ENCODE results near the gene PHF8.

PHF8 gene

GRCh38 chrX:54044126-54044876 is at the start of gene PHF8:
PHF8 (minus strand) TSS chrX:54044473; CDS start chrX:54042728, 1,745 bp downstream.
- DNase-seq = peak; percentile 91 to 92

GRCh38 chrX:54093571-54093970 is 49.3 kb upstream of the PHF8 start:
- DNase-seq = no peak

GRCh38 chrX:54093159-54093558 is 48.9 kb upstream of the PHF8 start:
- DNase-seq = no peak

- no peak for DNase-seq
Observed at GRCh38 chrX:54090880-54091279, 46.6 kb upstream of the PHF8 start.

GRCh38 chrX:54089191-54089590 is 44.9 kb upstream of the PHF8 start:
- DNase-seq = no peak

- DNase-seq = no peak
Observed at GRCh38 chrX:54087661-54088060, 43.4 kb upstream of the PHF8 start.

- no peak for DNase-seq
Observed at GRCh38 chrX:54085666-54086065, 41.4 kb upstream of the PHF8 start.

- no peak for DNase-seq
Observed at GRCh38 chrX:54076903-54077302, 32.6 kb upstream of the PHF8 start.

- DNase-seq = no peak
Observed at GRCh38 chrX:54074826-54075225, 30.6 kb upstream of the PHF8 start.

- DNase-seq = no peak
Observed at GRCh38 chrX:54067766-54068165, 23.5 kb upstream of the PHF8 start.

GRCh38 chrX:54066841-54067240 is 22.6 kb upstream of the PHF8 start:
- DNase-seq = no peak

- DNase-seq = no peak
Observed at GRCh38 chrX:54064564-54064963, 20.3 kb upstream of the PHF8 start.

- no peak for DNase-seq
Observed at GRCh38 chrX:54063361-54063760, 19.1 kb upstream of the PHF8 start.

GRCh38 chrX:54049801-54050200 is 5.5 kb upstream of the PHF8 start:
- no peak for DNase-seq

- no peak for DNase-seq
Observed at GRCh38 chrX:54048412-54048811, 4.1 kb upstream of the PHF8 start.

- no peak for DNase-seq
Observed at GRCh38 chrX:54045563-54046228, 1.4 kb upstream of the PHF8 start.

- no peak for DNase-seq
Observed at GRCh38 chrX:54044877-54045338, 635 bp upstream of the PHF8 start.

- DNase-seq = peak in 1 of 2 experiments; percentile 36
Observed at GRCh38 chrX:54043541-54044125, 640 bp downstream of the PHF8 start.

GRCh38 chrX:54043056-54043455 is 1.2 kb downstream of the PHF8 start:
- no peak for DNase-seq

- peak; percentile 29 to 47 for DNase-seq
Observed at GRCh38 chrX:54042609-54043021, 1.7 kb downstream of the PHF8 start.

GRCh38 chrX:54030329-54030728 is 13.9 kb downstream of the PHF8 start:
- DNase-seq = no peak

- DNase-seq = no peak
Observed at GRCh38 chrX:54029529-54030143, 14.6 kb downstream of the PHF8 start.

GRCh38 chrX:54024350-54024749 is 19.9 kb downstream of the PHF8 start:
- DNase-seq = no peak

Data from activated CD4-positive, alpha-beta T cell treated with anti-CD3 and anti-CD28 coated beads, Interleukin-2, amount 50 U/mL, for 48 hours (primary cell).